SJSA1 (cell line): Measurements from ENCODE around the gene DDX59. TPM values are rescaled to one million over a fixed set of nuclear protein-coding genes. Genes with fewer than 3 reads are reported as not detected.

Source experiments
- DNase-seq, 2 experiments: peaks; one replicate each; pipeline ENCODE4 v3.0.0-alpha.2; 2015 to 2020; ENCODE audit warnings: low spot score in 2 of 2, low read depth in 1 of 2
- H3K27ac ChIP-seq: fragments of 250-450 bp; sonication (Bioruptor Pico); 2 replicates; pipeline ENCODE4 v1.5.1; 2020; ENCODE audit warnings: mild to moderate bottlenecking, moderate library complexity
- H3K27me3 ChIP-seq: fragments of 250-450 bp; sonication (Bioruptor Pico); replicated peaks from 2 replicates; pipeline ENCODE4 v1.5.1; 2020; ENCODE audit warnings: mild to moderate bottlenecking, moderate library complexity
- H3K36me3 ChIP-seq: fragments of 250-450 bp; sonication (Bioruptor Pico); 2 replicates; pipeline ENCODE4 v1.5.1; 2020; ENCODE audit warnings: mild to moderate bottlenecking
- H3K4me1 ChIP-seq: fragments of 250-450 bp; sonication (Bioruptor Pico); replicated peaks from 2 replicates; pipeline ENCODE4 v1.6.1; 2021; ENCODE audit warnings: mild to moderate bottlenecking
- H3K4me3 ChIP-seq: fragments of 250-450 bp; sonication (Bioruptor Pico); 2 replicates; pipeline ENCODE4 v1.5.1; 2020; ENCODE audit warnings: mild to moderate bottlenecking
- H3K9me3 ChIP-seq: fragments of 250-450 bp; sonication (Bioruptor Pico); replicated peaks from 2 replicates; pipeline ENCODE4 v1.5.1; 2020; ENCODE audit warnings: mild to moderate bottlenecking
- total RNA-seq: library from RNA; depleted of rRNA; stranded (reverse); fragments of >200 nt; shearing (Covaris generic); gene quantifications from 2 replicates; pipeline ENCODE4 v1.2.3, GENCODE V29; 2014; rRNA removed

Gene DDX59
- total RNA-seq = 16.5 and 24.2 TPM in 2 replicates

DNA sequence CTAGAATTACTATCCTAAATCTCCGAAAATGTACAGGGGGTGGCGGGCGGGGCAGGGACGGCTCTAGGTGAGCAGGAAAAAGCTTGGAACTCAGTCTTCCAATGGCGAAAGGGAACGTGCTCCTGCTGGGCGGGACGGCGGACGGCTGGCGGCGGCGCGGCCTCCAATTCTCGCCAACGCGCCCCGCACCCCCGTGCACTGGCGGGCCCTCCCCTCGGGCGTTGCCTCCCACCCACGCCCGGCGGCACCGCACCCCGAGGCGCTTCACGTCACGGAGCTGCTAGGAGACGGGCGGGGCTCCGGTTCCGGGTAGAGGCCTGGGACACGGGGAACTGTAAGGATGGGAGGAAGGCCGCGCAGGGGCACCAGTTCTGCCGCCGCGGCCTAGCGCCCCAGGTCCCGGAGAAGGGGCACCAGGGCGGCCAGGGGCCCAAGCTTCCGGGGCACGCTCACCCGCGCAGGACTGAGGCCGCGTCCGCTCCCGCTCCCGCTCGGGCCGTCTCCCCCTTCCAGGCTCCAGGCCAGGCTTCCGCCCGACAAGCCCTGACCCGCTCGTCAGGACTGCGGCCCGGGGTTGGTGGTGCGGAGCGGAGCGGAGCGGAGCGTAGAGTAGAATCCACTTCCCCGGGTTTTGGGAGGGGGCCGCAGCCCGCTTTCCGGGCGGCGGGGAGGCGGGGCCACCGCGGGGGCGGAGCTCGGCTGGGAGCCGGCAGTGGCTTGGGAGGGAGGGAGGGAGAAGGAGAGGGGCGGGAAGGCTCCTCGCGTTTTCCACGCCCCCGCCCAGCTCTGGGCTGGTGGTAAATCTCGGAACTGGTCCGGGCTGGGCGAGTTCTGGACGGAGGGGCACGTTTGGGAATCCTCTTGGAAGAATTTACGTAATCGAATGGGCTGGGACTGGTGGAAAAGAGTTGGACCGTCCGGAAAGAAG, at the start of gene DDX59:
Gene DDX59 (minus strand): TSS at position 594 of the 928 bp plus-strand sequence. CDS start 3,167 bp downstream, outside the sequence.
- DNase-seq = peak; percentile 98

GRCh38 chr1:200714504-200715187, 44.9 kb upstream of the DDX59 start:
- Histone ChIP-seq H3K27ac (no peak overlapping the region), H3K27me3 (no peaks in the 10 kb centered on the region), H3K4me1 (no peaks in the 10 kb centered on the region), H3K4me3 (no peak overlapping the region), H3K36me3 (no peaks in the 10 kb centered on the region), H3K9me3 (no peaks in the 10 kb centered on the region)
- DNase-seq = no peak

More for the DNA sequence above, at the start of gene DDX59:
- no peaks in the 10 kb centered on the region for H3K27me3 ChIP-seq
- peaks cover 8% of the 10 kb centered on the region; the same call in 1 of the 2 replicates for H3K4me1 ChIP-seq
- peak within 1 kb of the TSS; percentile 91 for H3K4me3 ChIP-seq
- H3K27ac ChIP-seq = peak within 1 kb of the TSS; percentile 100
- no peaks in the 10 kb centered on the region for H3K9me3 ChIP-seq
- peaks cover 17% of the 10 kb centered on the region for H3K36me3 ChIP-seq

DNA sequence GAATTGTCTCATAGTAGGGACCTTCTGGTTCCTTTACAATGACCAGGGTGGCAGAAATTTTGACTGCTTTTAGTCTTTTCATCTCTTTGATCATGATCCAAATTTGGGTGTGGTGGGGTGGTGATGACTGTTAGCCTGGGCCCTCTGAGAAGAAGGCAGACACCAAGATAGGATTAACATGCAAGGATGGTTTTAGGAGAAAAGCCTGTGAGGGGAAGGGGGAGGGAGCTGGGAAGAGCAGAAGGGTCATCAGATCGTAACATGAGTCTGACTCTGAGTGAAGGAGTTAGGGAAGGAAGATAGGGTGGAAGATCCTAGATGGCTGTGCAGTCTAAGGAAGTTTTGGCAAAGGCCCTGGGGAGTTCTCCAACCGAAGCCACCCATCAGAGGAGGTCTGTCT, 40.5 kb upstream of the DDX59 start:
- Histone ChIP-seq H3K4me3 (no peak overlapping the region), H3K27me3 (no peaks in the 10 kb centered on the region), H3K27ac (no peak overlapping the region), H3K4me1 (no peaks in the 10 kb centered on the region), H3K36me3 (no peaks in the 10 kb centered on the region), H3K9me3 (no peaks in the 10 kb centered on the region)
- no peak for DNase-seq

- no peak overlapping the region for H3K4me3 ChIP-seq
- H3K36me3 ChIP-seq = no peaks in the 10 kb centered on the region
- no peak for DNase-seq
- H3K27me3 ChIP-seq = no peaks in the 10 kb centered on the region
- no peak overlapping the region for H3K27ac ChIP-seq
- no peaks in the 10 kb centered on the region for H3K4me1 ChIP-seq
- no peaks in the 10 kb centered on the region for H3K9me3 ChIP-seq
These were observed 39.1 kb upstream of the DDX59 start for GRCh38 chr1:200708769-200709168.

DNA sequence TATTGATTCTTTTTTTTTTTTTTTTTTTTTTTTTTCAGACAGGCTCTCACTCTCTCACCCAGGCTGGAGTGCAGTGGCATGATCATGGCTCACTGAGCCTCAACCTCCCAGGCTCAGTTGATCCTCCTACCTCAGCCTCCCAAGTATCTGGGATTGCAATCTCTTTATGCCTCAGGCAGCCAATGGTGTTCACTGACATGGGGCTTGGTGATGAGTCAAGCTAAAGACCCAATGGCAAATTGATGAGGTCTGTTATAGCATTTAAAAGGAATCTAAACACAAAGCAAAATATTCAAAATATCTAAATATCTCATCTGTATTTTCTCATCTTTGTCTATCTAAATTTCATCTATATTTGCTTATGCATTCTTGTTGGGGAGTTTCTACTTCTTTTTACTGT, 38.5 kb upstream of the DDX59 start:
- H3K27me3 ChIP-seq = no peaks in the 10 kb centered on the region
- no peak overlapping the region for H3K4me3 ChIP-seq
- DNase-seq = no peak
- no peaks in the 10 kb centered on the region for H3K4me1 ChIP-seq
- H3K36me3 ChIP-seq = no peaks in the 10 kb centered on the region
- no peaks in the 10 kb centered on the region for H3K9me3 ChIP-seq
- no peak overlapping the region for H3K27ac ChIP-seq

GRCh38 chr1:200707116-200707515, 37.4 kb upstream of the DDX59 start:
- H3K36me3 ChIP-seq = no peaks in the 10 kb centered on the region
- no peaks in the 10 kb centered on the region for H3K9me3 ChIP-seq
- H3K27me3 ChIP-seq = peaks cover 2% of the 10 kb centered on the region; the same call in 1 of the 2 replicates
- no peaks in the 10 kb centered on the region for H3K4me1 ChIP-seq
- H3K4me3 ChIP-seq = no peak overlapping the region
- no peak overlapping the region for H3K27ac ChIP-seq
- DNase-seq = no peak

- no peak for DNase-seq
- Histone ChIP-seq H3K4me3 (no peak overlapping the region), H3K9me3 (no peaks in the 10 kb centered on the region), H3K36me3 (no peaks in the 10 kb centered on the region), H3K4me1 (no peaks in the 10 kb centered on the region), H3K27ac (no peak overlapping the region), H3K27me3 (peaks cover 6% of the 10 kb centered on the region; the same call in 1 of the 2 replicates)
These were observed 36.6 kb upstream of the DDX59 start for GRCh38 chr1:200706111-200706814.

DNA sequence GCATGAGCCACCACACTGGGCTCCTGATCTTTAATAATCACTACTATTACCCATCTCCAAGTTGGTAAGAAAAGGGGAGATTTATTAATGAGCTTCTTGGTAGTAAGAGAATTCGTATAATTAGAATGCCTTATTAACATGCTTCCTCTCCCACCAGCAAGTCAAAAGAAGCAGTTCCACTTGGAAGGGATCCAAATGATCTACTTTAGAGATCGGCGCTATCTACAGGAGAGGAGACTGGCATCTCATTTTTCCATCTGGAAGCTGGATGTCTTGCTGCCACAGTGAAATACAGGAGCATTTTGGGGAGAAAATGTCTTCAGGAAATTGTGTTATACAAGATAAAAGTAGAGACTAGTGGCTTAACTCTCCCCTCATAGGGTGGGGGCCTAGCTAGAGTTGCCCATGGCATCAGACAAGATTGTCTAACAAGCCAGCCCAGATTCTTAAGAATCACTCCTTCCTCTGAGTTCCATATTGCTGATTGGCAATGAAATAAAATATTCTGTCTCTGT, 35.3 kb upstream of the DDX59 start:
- H3K4me1 ChIP-seq = no peaks in the 10 kb centered on the region
- H3K27me3 ChIP-seq = peaks cover 6% of the 10 kb centered on the region; the same call in 1 of the 2 replicates
- DNase-seq = no peak
- no peaks in the 10 kb centered on the region for H3K9me3 ChIP-seq
- H3K36me3 ChIP-seq = no peaks in the 10 kb centered on the region
- no peak overlapping the region for H3K4me3 ChIP-seq
- H3K27ac ChIP-seq = no peak overlapping the region

GRCh38 chr1:200699871-200700270, 30.2 kb upstream of the DDX59 start:
- no peak for DNase-seq
- peaks cover 6% of the 10 kb centered on the region; the same call in 1 of the 2 replicates for H3K27me3 ChIP-seq

GRCh38 chr1:200694738-200695137, 25.0 kb upstream of the DDX59 start:
- no peak overlapping the region for H3K27ac ChIP-seq
- no peak overlapping the region for H3K4me3 ChIP-seq
- H3K36me3 ChIP-seq = no peaks in the 10 kb centered on the region
- no peaks in the 10 kb centered on the region for H3K9me3 ChIP-seq
- no peaks in the 10 kb centered on the region for H3K27me3 ChIP-seq
- no peak for DNase-seq
- no peaks in the 10 kb centered on the region for H3K4me1 ChIP-seq

More at GRCh38 chr1:200699871-200700270, 30.2 kb upstream of the DDX59 start:
- Histone ChIP-seq H3K4me3 (no peak overlapping the region), H3K9me3 (no peaks in the 10 kb centered on the region), H3K27ac (no peak overlapping the region), H3K4me1 (no peaks in the 10 kb centered on the region), H3K36me3 (no peaks in the 10 kb centered on the region)

DNA sequence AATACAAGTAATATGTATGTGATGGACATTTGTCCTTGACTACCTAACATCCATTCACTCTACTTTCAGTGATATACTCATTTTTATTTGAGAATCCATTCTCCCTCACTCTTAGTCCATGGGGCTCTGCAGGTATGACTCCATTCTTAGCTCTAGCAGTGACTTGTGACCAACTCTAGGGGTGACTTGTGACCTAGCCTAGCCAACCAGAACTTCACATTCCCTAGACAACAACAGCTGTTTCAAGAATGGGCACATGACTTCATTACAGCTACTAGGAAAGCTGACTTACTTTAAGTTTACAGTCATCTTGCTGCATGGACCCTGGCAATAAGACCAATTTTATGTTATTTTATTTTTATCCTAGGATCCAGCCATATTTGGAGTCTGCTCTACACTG, 23.6 kb upstream of the DDX59 start:
- DNase-seq = no peak
- Histone ChIP-seq H3K27ac (no peak overlapping the region), H3K4me3 (no peak overlapping the region), H3K4me1 (no peaks in the 10 kb centered on the region), H3K36me3 (no peaks in the 10 kb centered on the region), H3K27me3 (no peaks in the 10 kb centered on the region), H3K9me3 (no peaks in the 10 kb centered on the region)

GRCh38 chr1:200692316-200692715, 22.6 kb upstream of the DDX59 start:
- no peaks in the 10 kb centered on the region for H3K4me1 ChIP-seq
- H3K27me3 ChIP-seq = no peaks in the 10 kb centered on the region
- no peaks in the 10 kb centered on the region for H3K36me3 ChIP-seq
- H3K4me3 ChIP-seq = no peak overlapping the region
- no peak for DNase-seq
- no peak overlapping the region for H3K27ac ChIP-seq
- no peaks in the 10 kb centered on the region for H3K9me3 ChIP-seq

- H3K27ac ChIP-seq = no peak overlapping the region
- H3K27me3 ChIP-seq = peaks cover 2% of the 10 kb centered on the region; the same call in 1 of the 2 replicates
- DNase-seq = no peak
- no peaks in the 10 kb centered on the region for H3K36me3 ChIP-seq
- no peak overlapping the region for H3K4me3 ChIP-seq
- H3K4me1 ChIP-seq = no peaks in the 10 kb centered on the region
- no peaks in the 10 kb centered on the region for H3K9me3 ChIP-seq
These were observed 16.9 kb upstream of the DDX59 start for GRCh38 chr1:200686620-200687019.
